NOMO-1 (cell line): ENCODE results near the gene OSMR.

Experiments
- DNase-seq, 2 experiments: peaks; one replicate each; lab custom pipeline; 2025; ENCODE audit not compliant: unreplicated experiment in 2 of 2; lab: John Stamatoyannopoulos, UW

OSMR gene

GRCh38 chr5:38870595-38870994 is 24.8 kb downstream of the OSMR start:
- DNase-seq = no peak

GRCh38 chr5:38871058-38871605 is 25.3 kb downstream of the OSMR start:
- DNase-seq = no peak

- DNase-seq = no peak
Measured at GRCh38 chr5:38871790-38872551, 26.2 kb downstream of the OSMR start.

- no peak for DNase-seq
Measured at GRCh38 chr5:38872826-38873225, 27.0 kb downstream of the OSMR start.

- no peak for DNase-seq
Measured at GRCh38 chr5:38874948-38875456, 29.2 kb downstream of the OSMR start.

- peak; percentile 6 to 50 for DNase-seq
Measured at GRCh38 chr5:38878391-38879077, 32.7 kb downstream of the OSMR start.

- no peak for DNase-seq
Measured at GRCh38 chr5:38879078-38879460, 33.3 kb downstream of the OSMR start.

GRCh38 chr5:38883842-38884241 is 38.0 kb downstream of the OSMR start:
- DNase-seq = no peak

GRCh38 chr5:38885208-38885607 is 39.4 kb downstream of the OSMR start:
- no peak for DNase-seq

- DNase-seq = no peak
Measured at GRCh38 chr5:38888041-38888440, 42.2 kb downstream of the OSMR start.

GRCh38 chr5:38889424-38889823 is 43.6 kb downstream of the OSMR start:
- no peak for DNase-seq

GRCh38 chr5:38891563-38891962 is 45.8 kb downstream of the OSMR start:
- no peak for DNase-seq

GRCh38 chr5:38892363-38892762 is 46.6 kb downstream of the OSMR start:
- DNase-seq = no peak

GRCh38 chr5:38896760-38897159 is 50.9 kb downstream of the OSMR start:
- DNase-seq = no peak

GRCh38 chr5:38899936-38900335 is 54.1 kb downstream of the OSMR start:
- no peak for DNase-seq

GRCh38 chr5:38905516-38905915 is 59.7 kb downstream of the OSMR start:
- no peak for DNase-seq

- no peak for DNase-seq
Measured at GRCh38 chr5:38906503-38906902, 60.7 kb downstream of the OSMR start.

GRCh38 chr5:38911933-38912332 is 66.1 kb downstream of the OSMR start:
- DNase-seq = no peak

- no peak for DNase-seq
Measured at GRCh38 chr5:38913714-38914113, 67.9 kb downstream of the OSMR start.

- DNase-seq = no peak
Measured at GRCh38 chr5:38916802-38917201, 71.0 kb downstream of the OSMR start.

- DNase-seq = no peak
Measured at GRCh38 chr5:38921174-38921573, 75.4 kb downstream of the OSMR start.

GRCh38 chr5:38922199-38922598 is 76.4 kb downstream of the OSMR start:
- peak; percentile 46 to 56 for DNase-seq
